GM10847 (cell line): ENCODE results near the gene SMIM11.

Experiments
- POLR2A ChIP-seq: IDR thresholded peaks from 2 replicates; pipeline ENCODE4 v1.6.1; 2011; ENCODE audit not compliant: insufficient read length; ENCODE audit errors: extremely low read depth

Gene SMIM11

DNA sequence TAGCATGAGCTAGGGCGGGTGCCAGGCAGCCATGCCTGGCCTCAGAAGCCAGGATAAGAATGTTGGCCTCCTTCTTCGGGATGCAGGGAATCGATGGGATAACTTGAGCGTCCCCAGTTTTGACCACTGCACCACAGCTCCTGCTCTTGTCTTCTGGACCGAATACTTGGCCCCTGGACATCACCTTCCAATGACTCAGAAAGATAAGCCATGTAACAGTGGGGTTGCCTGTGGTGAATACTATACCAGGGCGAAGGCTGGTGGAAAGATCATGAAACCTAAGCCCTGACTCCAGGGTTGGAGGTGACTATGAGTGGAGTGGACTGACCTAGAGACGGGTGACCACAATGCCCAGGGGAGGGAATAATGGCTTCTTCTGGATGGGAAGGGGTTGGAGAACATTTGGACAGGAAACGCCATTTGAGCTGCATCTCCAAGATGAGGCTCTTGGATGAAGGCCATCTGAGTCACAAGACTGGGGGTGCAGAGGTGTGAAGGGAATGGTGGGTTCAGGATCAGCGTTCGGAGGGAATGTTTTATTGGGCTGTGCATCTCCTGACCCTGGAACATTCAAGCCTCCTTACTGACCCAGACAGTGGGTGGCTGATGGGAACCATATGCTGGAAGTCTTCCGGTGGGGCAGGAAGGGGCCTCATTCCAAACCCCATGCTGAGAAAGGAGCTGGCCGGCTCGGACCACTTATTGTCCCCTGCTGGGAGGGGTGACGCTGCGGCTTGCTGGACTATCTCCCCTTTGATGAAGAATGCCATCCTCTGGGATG, 30.0 kb upstream of the SMIM11 start:
- TF ChIP-seq POLR2A: no peak

DNA sequence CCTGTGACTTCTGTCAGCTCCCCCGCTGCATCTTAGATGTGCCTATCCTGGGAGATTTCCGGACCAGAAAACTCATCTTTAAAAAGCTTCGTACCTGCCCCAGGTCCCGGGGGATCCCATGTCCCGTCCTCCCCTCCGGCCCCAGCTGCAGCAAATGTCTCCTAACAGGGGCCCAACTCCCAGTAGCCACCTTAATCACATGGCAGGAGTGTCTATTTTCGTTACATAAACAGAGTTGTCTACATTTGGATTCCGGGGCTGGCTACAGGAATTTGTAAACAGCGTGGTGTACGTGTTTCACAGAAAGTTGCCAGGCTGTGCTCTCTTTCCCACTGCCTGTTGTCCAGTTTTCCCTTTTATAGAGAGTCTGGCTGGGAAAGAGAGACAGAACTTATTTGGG, 29.4 kb upstream of the SMIM11 start:
- no peak for TF ChIP-seq POLR2A

DNA sequence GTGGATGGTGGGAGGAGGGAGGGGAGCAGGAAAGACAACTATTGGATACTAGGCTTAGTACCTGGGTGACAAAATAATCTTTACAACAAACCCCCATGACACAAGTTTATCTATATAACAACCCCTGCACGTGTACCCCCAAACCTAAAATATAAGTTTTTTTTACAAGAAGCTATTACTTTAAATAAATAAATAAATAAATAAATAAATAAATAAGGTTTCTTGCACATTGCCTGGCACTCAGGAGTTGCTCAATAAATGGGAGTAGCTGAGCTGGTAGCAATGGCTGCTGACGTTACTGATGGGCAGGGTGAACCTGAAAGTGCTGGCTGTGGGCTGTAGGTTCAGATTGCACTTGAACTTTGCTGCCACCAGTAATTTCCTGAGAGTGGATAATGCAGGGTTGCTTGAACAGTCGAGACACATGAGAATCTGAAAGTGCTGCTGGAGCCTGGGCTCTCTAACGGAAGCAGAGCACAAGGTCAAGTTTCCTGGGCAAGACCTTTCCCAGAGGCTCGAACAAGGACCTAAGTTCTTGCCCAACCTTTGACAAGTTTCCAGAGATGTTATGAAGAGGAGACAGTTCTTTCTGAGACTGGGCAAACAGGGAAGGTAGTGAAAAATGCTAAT, 26.3 kb upstream of the SMIM11 start:
- TF ChIP-seq POLR2A: no peak

DNA sequence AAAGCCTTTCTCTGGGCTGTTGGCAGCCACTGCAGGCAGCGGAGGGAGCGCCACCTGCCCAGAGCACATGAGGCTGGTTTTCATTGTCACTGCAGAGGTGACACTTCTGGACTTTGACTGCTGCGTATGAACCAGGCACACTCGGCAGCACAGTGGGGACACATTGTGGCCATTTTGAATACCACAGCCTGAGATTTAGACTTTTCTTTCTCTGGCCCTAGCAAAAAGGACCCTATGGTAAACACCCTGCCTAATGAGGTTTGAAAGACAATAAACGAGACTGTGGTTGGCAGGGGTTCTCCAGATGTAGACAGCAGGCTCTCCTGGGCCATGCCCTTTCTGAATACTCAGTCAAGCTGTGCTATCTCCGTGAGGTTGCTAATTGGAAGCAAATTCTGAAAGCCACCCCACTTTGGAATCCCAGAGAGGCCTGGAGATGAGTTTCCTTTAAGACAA, 23.5 kb upstream of the SMIM11 start:
- no peak for TF ChIP-seq POLR2A

DNA sequence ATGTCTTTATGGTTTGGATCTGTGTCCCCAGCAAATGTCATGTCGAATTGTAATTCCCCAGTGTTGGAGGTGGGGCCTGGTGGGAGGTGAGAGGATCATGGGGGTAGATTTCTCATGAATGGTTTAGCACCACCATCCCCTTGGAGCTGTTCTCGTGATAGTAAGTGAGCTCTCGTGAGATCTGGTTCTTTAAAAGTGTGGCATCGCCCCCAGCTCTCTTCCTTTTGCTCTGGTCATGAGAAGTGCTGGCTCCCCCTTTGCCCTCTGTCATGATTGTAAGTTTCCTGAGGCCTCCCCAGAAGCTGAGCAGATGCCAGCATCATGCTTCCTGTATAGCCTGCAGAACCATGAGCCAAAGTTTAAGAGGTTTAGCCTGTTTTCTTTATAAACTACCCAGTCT, 22.8 kb upstream of the SMIM11 start:
- TF ChIP-seq POLR2A: no peak

DNA sequence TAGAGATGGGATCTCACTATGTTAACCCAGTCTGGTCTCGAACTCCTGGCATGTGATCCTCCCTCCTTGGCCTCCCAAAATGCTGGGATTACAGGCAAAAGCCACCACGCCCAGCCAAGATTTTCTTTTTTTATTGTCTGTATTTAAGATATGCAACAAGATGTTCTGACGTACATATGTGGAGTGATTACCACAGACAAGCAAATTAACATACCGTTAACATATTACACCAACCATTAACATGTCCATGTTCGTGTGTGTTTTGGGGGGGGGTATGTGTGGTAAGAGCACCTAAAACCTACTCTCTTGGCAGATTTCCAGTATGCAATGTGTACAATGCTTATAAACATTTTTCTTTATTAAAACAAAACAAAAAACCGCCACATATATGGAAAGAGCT, 22.1 kb upstream of the SMIM11 start:
- no peak for TF ChIP-seq POLR2A

DNA sequence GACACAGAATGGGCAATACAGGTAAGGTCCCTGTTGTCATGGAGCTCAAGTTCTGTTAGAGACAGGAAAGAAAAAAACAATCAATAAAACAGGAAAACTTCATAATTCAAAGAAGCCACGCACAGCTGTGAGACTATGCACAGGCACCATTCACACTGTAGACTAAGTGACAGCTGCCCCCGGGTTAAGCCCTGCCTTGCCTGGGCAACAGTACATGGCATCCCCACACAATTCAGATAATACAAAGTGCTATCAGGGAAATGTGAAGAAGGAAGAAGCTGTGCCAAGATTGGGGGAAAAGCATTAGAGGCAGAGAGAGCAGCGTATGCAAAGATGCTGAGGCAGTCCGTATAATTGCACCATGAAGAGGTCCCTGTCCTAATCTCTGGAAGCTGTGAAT, 20.5 kb upstream of the SMIM11 start:
- no peak for TF ChIP-seq POLR2A

DNA sequence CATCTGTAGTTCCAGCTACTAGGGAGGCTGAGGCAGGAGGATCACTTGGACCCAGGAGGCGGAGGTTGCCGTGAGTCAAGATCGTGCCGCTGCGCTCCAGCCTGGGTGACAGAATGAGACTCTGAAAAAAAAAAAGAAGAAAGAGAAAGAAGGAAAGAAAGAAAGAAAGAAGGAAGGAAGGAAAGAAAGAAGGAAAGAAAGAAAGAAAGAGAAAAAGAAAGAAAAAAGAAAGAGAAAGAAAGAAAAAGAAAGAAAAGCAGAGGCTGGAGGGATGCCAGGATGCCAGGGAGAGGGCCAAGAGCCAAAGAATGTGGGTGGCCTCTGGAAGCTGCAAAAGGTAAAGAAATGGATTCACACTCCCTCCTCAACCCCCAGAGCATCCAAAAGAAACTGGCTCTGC, 19.7 kb upstream of the SMIM11 start:
- TF ChIP-seq POLR2A: no peak

DNA sequence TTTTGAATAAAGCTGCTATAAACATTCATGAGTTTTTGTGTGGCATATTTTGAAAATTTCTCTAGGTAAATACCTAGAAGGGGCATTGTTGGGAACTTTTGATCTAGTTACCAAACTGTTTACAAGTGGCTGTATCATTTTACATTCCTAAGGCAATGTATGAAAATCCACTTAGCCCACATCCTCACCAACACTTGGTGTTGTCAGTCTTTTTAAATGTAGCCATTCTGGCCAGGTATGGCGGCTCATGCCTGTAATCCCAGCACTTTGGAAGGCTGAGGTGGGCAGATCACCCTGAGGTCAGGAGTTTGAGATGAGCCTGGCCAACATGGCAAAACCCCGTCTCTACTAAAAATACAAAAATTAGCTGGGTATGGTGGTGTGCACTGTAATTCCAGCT, 17.4 kb upstream of the SMIM11 start:
- no peak for TF ChIP-seq POLR2A

DNA sequence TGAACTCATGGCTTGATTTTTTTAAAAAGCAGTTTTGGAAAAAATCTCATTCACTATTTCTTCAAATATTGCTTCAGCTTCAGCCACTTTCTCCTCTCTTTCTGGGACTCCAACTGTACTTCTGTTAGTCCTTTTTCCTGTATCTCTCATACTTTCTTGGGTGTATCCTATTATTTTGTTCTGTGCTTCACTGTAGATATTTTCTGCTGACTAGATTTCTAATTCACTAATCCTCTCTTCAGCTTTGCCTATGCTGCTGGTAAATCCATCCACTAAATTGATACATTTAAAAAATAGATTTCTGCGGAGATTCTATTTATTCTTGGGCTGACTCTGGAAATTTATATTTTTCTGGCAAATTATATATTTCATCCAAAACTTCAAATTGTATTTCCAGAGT, 16.4 kb upstream of the SMIM11 start:
- TF ChIP-seq POLR2A: no peak

DNA sequence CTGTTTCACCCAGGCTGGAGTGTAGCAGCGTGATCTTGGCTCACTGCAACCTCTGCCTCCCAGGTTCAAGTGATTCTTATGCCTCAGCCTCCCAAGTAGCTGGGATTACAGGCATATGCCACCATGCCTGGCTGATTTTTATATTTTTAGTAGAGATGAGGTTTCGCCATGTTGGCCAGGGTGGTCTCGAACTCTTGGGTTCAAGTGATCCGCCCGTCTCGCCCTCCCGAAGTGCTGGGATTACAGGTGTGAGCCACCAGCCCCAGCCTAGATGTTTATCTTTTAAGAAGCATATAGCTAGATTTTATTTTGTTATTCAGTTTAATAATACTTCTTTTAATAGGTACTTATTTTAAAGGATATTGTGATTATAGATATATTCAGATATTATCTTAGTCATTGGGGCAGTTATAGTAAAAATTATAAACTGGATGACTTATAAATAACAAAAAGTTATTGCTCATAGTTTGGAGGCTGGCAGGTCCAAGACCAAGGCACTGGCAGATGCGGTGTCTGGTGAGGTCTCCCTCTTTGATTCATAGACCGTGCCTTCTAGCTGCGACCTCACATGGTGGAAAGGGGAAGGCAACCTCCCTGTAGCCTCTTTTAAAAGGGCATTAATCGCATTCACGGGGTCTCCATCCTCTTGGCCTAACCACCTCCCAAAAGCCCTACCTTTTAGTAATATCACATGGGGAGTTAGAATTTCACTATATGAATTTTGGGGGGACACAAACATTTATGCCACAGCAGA, 14.6 kb upstream of the SMIM11 start:
- TF ChIP-seq POLR2A: no peak

DNA sequence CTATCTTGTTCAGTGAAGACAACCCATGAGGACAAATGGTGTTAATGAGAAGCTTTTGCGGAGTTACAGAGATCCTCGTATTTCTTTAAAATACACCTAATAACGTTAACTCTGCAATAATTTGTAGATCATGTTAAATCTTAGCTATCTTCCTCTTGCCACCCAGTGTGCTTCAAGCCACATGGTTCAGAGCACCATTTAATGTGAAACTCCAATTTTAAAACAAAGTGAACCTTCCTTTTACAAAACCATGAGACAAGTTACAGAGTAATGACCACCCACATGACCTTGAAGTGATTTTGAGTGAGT, 13.2 kb upstream of the SMIM11 start:
- TF ChIP-seq POLR2A: no peak

DNA sequence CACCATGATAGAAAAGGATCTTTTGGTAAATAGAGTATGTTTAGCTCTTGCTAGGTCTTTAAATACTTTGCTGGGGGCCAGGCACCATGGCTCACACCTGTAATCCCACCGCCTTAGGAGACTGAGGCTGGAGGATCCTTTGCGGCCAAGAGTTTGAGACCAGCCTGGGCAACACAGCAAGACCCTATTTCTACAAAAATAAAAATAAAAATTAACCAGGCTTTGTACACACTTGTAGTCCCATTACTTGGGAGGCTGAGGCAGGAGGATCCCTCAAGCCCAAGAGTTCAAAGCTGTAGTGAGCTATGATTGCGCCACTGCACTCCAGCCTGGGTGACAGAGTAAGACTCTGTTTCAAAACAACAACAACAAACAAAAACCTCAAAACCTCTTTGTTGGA, 12.6 kb upstream of the SMIM11 start:
- TF ChIP-seq POLR2A: no peak

DNA sequence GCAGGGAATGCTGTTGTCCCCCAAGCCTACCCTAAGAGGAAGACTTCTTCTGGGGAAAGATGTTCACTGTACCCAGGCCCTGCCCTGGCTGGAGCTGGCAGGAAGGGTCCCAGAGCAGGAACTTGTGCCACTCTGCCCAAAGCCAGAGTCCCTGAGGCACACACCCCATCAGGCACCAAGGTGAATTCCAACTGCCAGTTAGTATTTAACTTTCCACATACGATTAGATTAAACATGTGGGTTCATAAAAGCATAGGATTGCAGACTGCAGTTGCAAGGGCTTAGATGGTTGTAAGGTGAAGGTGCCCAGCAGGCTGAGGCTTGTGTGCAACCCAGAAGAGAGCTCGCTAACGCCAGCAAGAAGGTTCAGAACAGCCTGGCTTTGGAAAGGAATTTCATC, 11.6 kb upstream of the SMIM11 start, which contains the start of gene KCNE2:
Gene KCNE2, plus strand, starts transcription at position 274 of the 400 bp plus-strand sequence. CDS start 6,473 bp downstream, outside the sequence.
- no peak for TF ChIP-seq POLR2A

DNA sequence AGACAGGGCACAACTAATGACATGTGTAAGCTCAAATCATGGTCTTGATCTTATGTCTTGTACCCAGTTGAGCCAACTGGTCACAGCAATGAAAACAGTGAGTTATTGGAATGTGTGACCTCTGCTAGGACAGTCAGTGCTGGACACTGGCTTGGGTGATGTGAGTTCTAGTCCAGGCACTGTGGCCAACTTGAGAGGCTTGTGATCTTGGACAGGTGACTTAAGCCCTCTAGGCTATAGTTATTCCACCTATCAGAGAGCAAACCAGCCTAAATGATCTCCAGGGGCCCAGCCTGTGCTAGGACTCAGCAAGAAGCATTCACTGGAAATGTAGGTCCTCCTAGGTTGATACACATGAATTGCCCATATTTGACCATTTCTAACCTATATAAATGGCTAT, 10.4 kb upstream of the SMIM11 start:
- no peak for TF ChIP-seq POLR2A

DNA sequence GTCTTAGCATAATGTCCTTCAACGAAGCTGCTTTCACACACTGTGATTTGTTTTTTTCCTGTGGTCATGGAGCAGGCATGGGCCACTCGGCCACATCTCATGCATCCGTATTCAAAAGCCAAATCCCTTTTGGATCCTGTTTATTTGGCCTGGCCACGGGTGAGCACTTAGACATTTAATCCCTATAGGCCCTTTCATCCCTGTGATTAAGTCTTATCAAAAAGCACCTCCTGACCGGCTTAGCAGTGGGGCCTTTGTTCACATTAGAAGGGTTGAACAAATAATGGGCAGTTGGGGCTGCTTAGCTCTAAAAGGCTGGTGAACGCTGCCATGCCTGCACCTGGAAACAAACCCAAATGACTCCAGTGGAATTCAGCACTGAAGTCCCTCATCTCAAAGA, 9.5 kb upstream of the SMIM11 start:
- TF ChIP-seq POLR2A: no peak
